Daoy (cell line): ENCODE data around the gene PDK1. TPM values are rescaled to one million over a fixed set of nuclear protein-coding genes. Genes with fewer than 3 reads are reported as not detected.
A peak's percentile ranks its signal among the peaks of the same experiment; 100 is the strongest.
"Not testable (repeated sequence)": the region's sequence is repeated elsewhere in the genome, so short reads cannot be mapped to it uniquely, and the experiment has no call there.

Experiments used
- DNase-seq: peaks from one replicate; pipeline ENCODE4 v3.0.0-alpha.2; 2015; ENCODE audit warnings: low read depth
- total RNA-seq: library from RNA; depleted of rRNA; stranded (reverse); fragments of >200 nt; shearing (Covaris generic); gene quantifications from 2 replicates; pipeline ENCODE4 v1.2.3, GENCODE V29; 2014; rRNA removed

The PDK1 gene
- 9.3 and 14.9 TPM in 2 replicates for total RNA-seq

- DNase-seq = peak; percentile 90
Measured at GRCh38 chr2:172555522-172556283, at the start of gene PDK1. TSS of gene PDK1 (plus strand) at chr2:172556090. CDS start at chr2:172556151, 61 bp downstream.

- no peak for DNase-seq
Measured at GRCh38 chr2:172507199-172507598, 48.7 kb upstream of the PDK1 start.

GRCh38 chr2:172510088-172510487 is 45.8 kb upstream of the PDK1 start:
- DNase-seq = no peak

GRCh38 chr2:172510548-172510947 is 45.3 kb upstream of the PDK1 start:
- no peak for DNase-seq

- no peak for DNase-seq
Measured at GRCh38 chr2:172512810-172513523, 42.9 kb upstream of the PDK1 start.

- no peak for DNase-seq
Measured at GRCh38 chr2:172513524-172513900, 42.4 kb upstream of the PDK1 start.

GRCh38 chr2:172513935-172514586 is 41.8 kb upstream of the PDK1 start:
- no peak for DNase-seq

GRCh38 chr2:172516299-172516698 is 39.6 kb upstream of the PDK1 start:
- peak; percentile 7 for DNase-seq

GRCh38 chr2:172518995-172519394 is 36.9 kb upstream of the PDK1 start:
- DNase-seq = no peak

GRCh38 chr2:172525601-172526000 is 30.3 kb upstream of the PDK1 start:
- no peak for DNase-seq

- no peak for DNase-seq
Measured at GRCh38 chr2:172531309-172531708, 24.6 kb upstream of the PDK1 start.

GRCh38 chr2:172532461-172532860 is 23.4 kb upstream of the PDK1 start:
- DNase-seq = not testable (repeated sequence)

GRCh38 chr2:172533687-172534086 is 22.2 kb upstream of the PDK1 start:
- no peak for DNase-seq

GRCh38 chr2:172535119-172535518 is 20.8 kb upstream of the PDK1 start:
- DNase-seq = no peak

- DNase-seq = not testable (repeated sequence)
Measured at GRCh38 chr2:172537851-172538250, 18.0 kb upstream of the PDK1 start.

GRCh38 chr2:172539767-172540166 is 16.1 kb upstream of the PDK1 start:
- no peak for DNase-seq

- no peak for DNase-seq
Measured at GRCh38 chr2:172540421-172540820, 15.5 kb upstream of the PDK1 start.

GRCh38 chr2:172545408-172546075 is 10.3 kb upstream of the PDK1 start:
- no peak for DNase-seq

- no peak for DNase-seq
Measured at GRCh38 chr2:172549131-172549530, 6.8 kb upstream of the PDK1 start.

- DNase-seq = not testable (repeated sequence)
Measured at GRCh38 chr2:172549802-172550201, 6.1 kb upstream of the PDK1 start.

- no peak for DNase-seq
Measured at GRCh38 chr2:172550419-172550818, 5.5 kb upstream of the PDK1 start.

GRCh38 chr2:172551271-172551670 is 4.6 kb upstream of the PDK1 start:
- no peak for DNase-seq
